ENCODE results near the gene PRR18.

PRR18 gene

GRCh38 chr6:166331503-166332415 is 23.6 kb upstream of the PRR18 start:
- Histone ChIP-seq H3K27me3 (replicated peaks) (no peaks in the 10 kb centered on the region), H3K27ac (no peak overlapping the region), H3K4me3 (ENCODE audit: low read depth, low read length) (no peak overlapping the region), H3K36me3 (replicated peaks) (peaks cover 6% of the 10 kb centered on the region)
- no peak for TF ChIP-seq CTCF (IDR thresholded peaks at IDR 0.05; ENCODE audit: low read depth, low read length, missing control alignments)
- no peak for DNase-seq
- in situ Hi-C loops (cut with HindIII; ENCODE audit: low pct_ligation_motif_present, low sequenced_read_pairs), result no loop called here

- peak; percentile 39 for DNase-seq
- in situ Hi-C loops (cut with HindIII; ENCODE audit: low pct_ligation_motif_present, low sequenced_read_pairs), result no loop called here
- no peak overlapping the region for H3K4me3 ChIP-seq (ENCODE audit: low read depth, low read length)
- no peak overlapping the region for H3K27ac ChIP-seq
- peaks cover 10% of the 10 kb centered on the region for H3K36me3 ChIP-seq (replicated peaks)
- no peaks in the 10 kb centered on the region for H3K27me3 ChIP-seq (replicated peaks)
- peak; percentile 45 for TF ChIP-seq CTCF (IDR thresholded peaks at IDR 0.05; ENCODE audit: low read depth, low read length, missing control alignments)
These were observed 22.4 kb upstream of the PRR18 start for GRCh38 chr6:166330612-166331011.

- no peaks in the 10 kb centered on the region for H3K27me3 ChIP-seq (replicated peaks)
- in situ Hi-C loops (cut with HindIII; ENCODE audit: low pct_ligation_motif_present, low sequenced_read_pairs), result no loop called here
- peaks cover 21% of the 10 kb centered on the region for H3K36me3 ChIP-seq (replicated peaks)
- H3K4me3 ChIP-seq (ENCODE audit: low read depth, low read length), result no peak overlapping the region
- no peak overlapping the region for H3K27ac ChIP-seq
- no peak for TF ChIP-seq CTCF (IDR thresholded peaks at IDR 0.05; ENCODE audit: low read depth, low read length, missing control alignments)
- DNase-seq, result no peak
These were observed 17.3 kb upstream of the PRR18 start for GRCh38 chr6:166325383-166326042.

- Histone ChIP-seq H3K36me3 (replicated peaks) (peaks cover 23% of the 10 kb centered on the region), H3K27ac (no peak overlapping the region), H3K27me3 (replicated peaks) (no peaks in the 10 kb centered on the region), H3K4me3 (ENCODE audit: low read depth, low read length) (no peak overlapping the region)
- no peak for TF ChIP-seq CTCF (IDR thresholded peaks at IDR 0.05; ENCODE audit: low read depth, low read length, missing control alignments)
- DNase-seq, result no peak
- in situ Hi-C loops (cut with HindIII; ENCODE audit: low pct_ligation_motif_present, low sequenced_read_pairs), result no loop called here
These were observed 15.2 kb upstream of the PRR18 start for GRCh38 chr6:166323395-166323794.

- H3K27me3 ChIP-seq (replicated peaks), result no peaks in the 10 kb centered on the region
- TF ChIP-seq CTCF (IDR thresholded peaks at IDR 0.05; ENCODE audit: low read depth, low read length, missing control alignments), result no peak
- in situ Hi-C loops (cut with HindIII; ENCODE audit: low pct_ligation_motif_present, low sequenced_read_pairs), result no loop called here
- peaks cover 15% of the 10 kb centered on the region for H3K36me3 ChIP-seq (replicated peaks)
- H3K4me3 ChIP-seq (ENCODE audit: low read depth, low read length), result no peak overlapping the region
- no peak for DNase-seq
- H3K27ac ChIP-seq, result no peak overlapping the region
These were observed 10.7 kb upstream of the PRR18 start for GRCh38 chr6:166318649-166319600.

Measured in brain microvascular endothelial cell (primary cell).